ENCODE data around the gene MOCOS.

Gene MOCOS

DNA sequence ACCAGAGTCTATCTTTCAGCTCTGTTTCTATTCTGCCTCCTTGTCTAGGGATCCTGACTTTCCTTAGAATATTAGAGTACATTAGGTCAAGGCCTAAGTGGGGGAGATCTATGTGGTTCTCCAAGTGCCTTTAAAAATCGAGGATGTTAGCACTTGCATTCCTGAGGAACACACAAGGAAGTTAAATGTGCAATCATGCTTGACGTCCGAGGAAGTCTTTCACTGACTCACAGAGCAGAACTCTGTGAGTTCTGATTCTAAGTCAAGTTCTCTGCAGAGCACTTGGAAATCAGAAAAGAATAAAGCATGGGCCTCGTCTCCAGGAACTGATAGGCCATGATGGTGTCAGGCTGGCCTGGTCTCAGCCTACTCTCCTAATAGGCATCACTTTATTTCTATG lies 127.5 kb downstream of the MOCOS start:
- DNase-seq (ENCODE audit: extremely low spot score) = no peak
- CTCF ChIA-PET = no interaction called here
- POLR2A ChIA-PET = no interaction called here
- TF ChIP-seq, protein P1, sequence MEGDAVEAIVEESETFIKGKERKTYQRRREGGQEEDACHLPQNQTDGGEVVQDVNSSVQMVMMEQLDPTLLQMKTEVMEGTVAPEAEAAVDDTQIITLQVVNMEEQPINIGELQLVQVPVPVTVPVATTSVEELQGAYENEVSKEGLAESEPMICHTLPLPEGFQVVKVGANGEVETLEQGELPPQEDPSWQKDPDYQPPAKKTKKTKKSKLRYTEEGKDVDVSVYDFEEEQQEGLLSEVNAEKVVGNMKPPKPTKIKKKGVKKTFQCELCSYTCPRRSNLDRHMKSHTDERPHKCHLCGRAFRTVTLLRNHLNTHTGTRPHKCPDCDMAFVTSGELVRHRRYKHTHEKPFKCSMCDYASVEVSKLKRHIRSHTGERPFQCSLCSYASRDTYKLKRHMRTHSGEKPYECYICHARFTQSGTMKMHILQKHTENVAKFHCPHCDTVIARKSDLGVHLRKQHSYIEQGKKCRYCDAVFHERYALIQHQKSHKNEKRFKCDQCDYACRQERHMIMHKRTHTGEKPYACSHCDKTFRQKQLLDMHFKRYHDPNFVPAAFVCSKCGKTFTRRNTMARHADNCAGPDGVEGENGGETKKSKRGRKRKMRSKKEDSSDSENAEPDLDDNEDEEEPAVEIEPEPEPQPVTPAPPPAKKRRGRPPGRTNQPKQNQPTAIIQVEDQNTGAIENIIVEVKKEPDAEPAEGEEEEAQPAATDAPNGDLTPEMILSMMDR (IDR thresholded peaks at IDR 0.05; ENCODE audit: control extremely low read depth, extremely low read depth, low read depth, missing control alignments) = no peak

DNA sequence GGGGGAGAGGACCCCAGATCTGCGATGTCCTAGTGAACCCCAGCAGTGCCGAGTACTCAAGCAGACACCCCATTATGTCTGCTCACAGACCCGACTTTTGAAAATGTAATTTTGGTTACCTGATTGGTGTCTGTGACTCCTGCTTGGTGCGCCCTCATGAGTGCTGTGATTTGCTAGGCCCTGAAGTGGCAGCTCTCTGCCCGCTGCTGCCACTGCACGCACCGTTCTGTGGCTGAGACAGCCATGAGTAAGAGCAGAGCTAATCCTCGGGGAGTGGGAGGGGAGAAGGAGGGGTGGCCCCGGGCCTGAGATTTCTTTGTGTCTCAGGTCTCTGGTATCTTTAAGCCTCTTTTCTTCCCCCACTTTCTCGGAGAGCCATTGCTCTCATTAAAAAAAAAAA lies 128.4 kb downstream of the MOCOS start:
- TF ChIP-seq, protein P1 (IDR thresholded peaks at IDR 0.05; ENCODE audit: control extremely low read depth, extremely low read depth, low read depth, missing control alignments) = no peak
- no peak for DNase-seq (ENCODE audit: extremely low spot score)
- CTCF ChIA-PET = interaction anchor here (0.8 kb wide), 1 partner anchor 31 kb away, joined by 4 read pairs; no protein-coding TSS in a partner anchor
- POLR2A ChIA-PET = no interaction called here

DNA sequence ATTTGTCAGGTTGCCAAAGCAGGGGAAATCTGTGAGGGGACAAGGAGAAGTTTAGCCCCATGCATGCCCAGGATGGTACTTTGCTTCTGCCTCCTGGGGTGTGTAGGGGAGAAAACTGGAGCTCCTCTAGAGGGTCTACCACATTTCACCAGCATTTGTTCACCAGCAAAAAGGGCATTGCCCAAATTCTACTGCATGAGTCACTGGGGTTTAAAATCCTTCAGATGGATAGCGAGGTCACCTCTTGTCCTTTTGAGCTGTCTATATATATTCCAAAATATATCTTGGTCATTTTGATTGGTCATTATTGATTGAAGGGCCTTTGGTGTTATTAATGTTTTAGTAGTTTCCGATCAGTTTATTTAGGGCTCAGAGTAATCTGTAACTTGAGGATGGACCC lies 128.9 kb downstream of the MOCOS start:
- TF ChIP-seq, protein P1 (IDR thresholded peaks at IDR 0.05; ENCODE audit: control extremely low read depth, extremely low read depth, low read depth, missing control alignments) = no peak

More for the DNA sequence above, 128.9 kb downstream of the MOCOS start:
- POLR2A ChIA-PET = no interaction called here
- DNase-seq (ENCODE audit: extremely low spot score) = no peak
- CTCF ChIA-PET = interaction anchor here (0.8 kb wide), 1 partner anchor 32 kb away, joined by 4 read pairs; no protein-coding TSS in a partner anchor

Measured in GM10248 (cell line).